Astrocyte (in vitro differentiated cells and primary cell): ENCODE results near the gene CADM4. TPM values are rescaled to one million over a fixed set of nuclear protein-coding genes. Genes with fewer than 3 reads are reported as not detected.

ENCODE experiments used
- DNase-seq: peaks from one replicate; pipeline ENCODE4 v3.0.0-alpha.2; 2010; ENCODE audit warnings: low read depth
- FAIRE-seq: peaks from 2 replicates; lab custom pipeline; 2011; peaks lifted over from hg19 to GRCh38; lab: Jason Lieb, UNC
- H2AFZ ChIP-seq: 2 replicates; pipeline ENCODE4 v1.6.0; 2012; ENCODE audit warnings: low read depth, low read length, inconsistent platforms
- H3K27ac ChIP-seq: 2 replicates; pipeline ENCODE4 v1.5.1; 2011; ENCODE audit warnings: low read depth, low read length, inconsistent platforms
- H3K27me3 ChIP-seq: 2 replicates; pipeline ENCODE4 v1.6.0; 2011; ENCODE audit warnings: low read length, inconsistent platforms; ENCODE audit not compliant: insufficient read depth
- H3K36me3 ChIP-seq: 2 replicates; pipeline ENCODE4 v1.5.1; 2011; ENCODE audit warnings: low read length, inconsistent platforms; ENCODE audit not compliant: insufficient read depth
- H3K4me1 ChIP-seq: 2 replicates; pipeline ENCODE4 v1.5.1; 2011; ENCODE audit warnings: low read length, inconsistent platforms; ENCODE audit not compliant: insufficient read depth
- H3K4me2 ChIP-seq: 2 replicates; pipeline ENCODE4 v1.6.0; 2012; ENCODE audit warnings: low read length, inconsistent platforms
- H3K4me3 ChIP-seq: 2 replicates; pipeline ENCODE4 v1.5.1; 2011; ENCODE audit warnings: low read depth, mild to moderate bottlenecking, low read length, inconsistent platforms; ENCODE audit not compliant: insufficient read depth
- H3K79me2 ChIP-seq: 2 replicates; pipeline ENCODE4 v1.6.0; 2012; ENCODE audit warnings: mild to moderate bottlenecking, low read length, inconsistent platforms; ENCODE audit not compliant: insufficient read depth
- H3K9ac ChIP-seq: 2 replicates; pipeline ENCODE4 v1.6.0; 2012; ENCODE audit warnings: mild to moderate bottlenecking, low read length, inconsistent platforms
- H3K9me3 ChIP-seq: 2 replicates; pipeline ENCODE4 v1.5.1; 2012; ENCODE audit warnings: low read depth, mild to moderate bottlenecking, low read length, inconsistent platforms; ENCODE audit not compliant: insufficient read depth
- H4K20me1 ChIP-seq: 2 replicates; pipeline ENCODE4 v1.6.0; 2012; ENCODE audit warnings: low read length, inconsistent platforms; ENCODE audit not compliant: insufficient read depth
- H3K27ac Mint-ChIP-seq: one replicate; pipeline ENCODE4 v1.8.0; 2021; ENCODE audit warnings: mild to moderate bottlenecking, mixed read lengths; ENCODE audit not compliant: unreplicated experiment
- H3K27me3 Mint-ChIP-seq: one replicate; pipeline ENCODE4 v1.8.0; 2021; ENCODE audit warnings: low read depth, mixed read lengths; ENCODE audit not compliant: unreplicated experiment
- H3K36me3 Mint-ChIP-seq: one replicate; pipeline ENCODE4 v1.8.0; 2021; ENCODE audit warnings: low read depth, mixed read lengths; ENCODE audit not compliant: unreplicated experiment
- H3K4me1 Mint-ChIP-seq: one replicate; pipeline ENCODE4 v1.8.0; 2021; ENCODE audit warnings: low read depth, mixed read lengths; ENCODE audit not compliant: unreplicated experiment
- H3K4me3 Mint-ChIP-seq: one replicate; pipeline ENCODE4 v1.8.0; 2021; ENCODE audit warnings: mild to moderate bottlenecking, moderate library complexity, mixed read lengths; ENCODE audit not compliant: unreplicated experiment
- H3K9me3 Mint-ChIP-seq: one replicate; pipeline ENCODE4 v1.8.0; 2021; ENCODE audit warnings: mild to moderate bottlenecking, mixed read lengths; ENCODE audit not compliant: unreplicated experiment
- CTCF ChIP-seq: IDR thresholded peaks from 2 replicates; pipeline ENCODE4 v1.5.1; 2011; ENCODE audit warnings: low read depth, mild to moderate bottlenecking, inconsistent platforms, low read length, moderate library complexity; ENCODE audit not compliant: insufficient read depth
- EZH2 ChIP-seq: IDR thresholded peaks from 2 replicates; pipeline ENCODE4 v1.6.1; 2012; ENCODE audit warnings: mild to moderate bottlenecking, low read length, inconsistent platforms; ENCODE audit not compliant: insufficient read depth
- total RNA-seq: library from RNA; stranded (reverse); gene quantifications from 2 replicates; pipeline ENCODE4 v1.2.1, GENCODE V29; 2021

Gene CADM4
- total RNA-seq, 1 donor from 2014 or later, result 52.1 TPM

DNA sequence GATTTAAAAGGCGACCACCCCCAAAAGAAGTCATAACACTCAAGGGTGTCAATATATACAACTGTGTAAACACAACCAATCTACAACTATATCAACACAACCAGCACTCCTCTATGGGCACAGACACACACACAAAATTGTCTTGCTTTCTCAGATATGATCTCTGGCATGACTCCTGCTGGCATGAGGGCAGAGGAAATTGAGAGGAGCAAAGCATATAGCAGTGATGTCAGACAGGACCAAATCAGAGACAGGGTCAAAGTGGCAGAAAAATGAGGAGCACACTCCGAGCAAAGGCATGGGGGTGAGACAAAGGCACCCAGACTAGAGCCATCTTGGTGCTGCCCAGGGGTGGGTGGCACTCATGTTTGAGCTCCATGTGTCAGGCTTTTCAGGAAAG is 53.3 kb downstream of the CADM4 start:
- no peaks in the 10 kb centered on the region for H3K9me3 Mint-ChIP-seq
- FAIRE-seq, result no peak
- no peak overlapping the region for H3K4me3 Mint-ChIP-seq

GRCh38 chr19:43584484-43584883 is 55.2 kb downstream of the CADM4 start:
- no peak for FAIRE-seq
- Histone ChIP-seq H4K20me1 (peaks cover 22% of the 10 kb centered on the region), H3K36me3 (peaks cover 11% of the 10 kb centered on the region), H3K9me3 (no peaks in the 10 kb centered on the region), H3K27ac (no peak overlapping the region), H3K4me3 (no peak overlapping the region), H3K27me3 (no peaks in the 10 kb centered on the region), H2AFZ (no peak overlapping the region), H3K9ac (no peak overlapping the region), H3K4me2 (no peak overlapping the region), H3K4me1 (peaks cover 4% of the 10 kb centered on the region), H3K79me2 (peaks cover 11% of the 10 kb centered on the region)
- H3K27me3 Mint-ChIP-seq, result peaks cover 5% of the 10 kb centered on the region
- no peaks in the 10 kb centered on the region for H3K9me3 Mint-ChIP-seq
- H3K4me1 Mint-ChIP-seq, result peaks cover 2% of the 10 kb centered on the region
- no peak overlapping the region for H3K4me3 Mint-ChIP-seq
- no peak for DNase-seq
- no peak overlapping the region for H3K27ac Mint-ChIP-seq
- H3K36me3 Mint-ChIP-seq, result peaks cover 11% of the 10 kb centered on the region
- TF ChIP-seq CTCF, result no peak
- no peak for TF ChIP-seq EZH2

More for the DNA sequence above, 53.3 kb downstream of the CADM4 start:
- no peaks in the 10 kb centered on the region for H3K27me3 ChIP-seq
- no peak for DNase-seq
- Mint-ChIP-seq H3K36me3 (peaks cover 14% of the 10 kb centered on the region), H3K27me3 (no peaks in the 10 kb centered on the region), H3K27ac (no peak overlapping the region), H3K4me1 (peaks cover 2% of the 10 kb centered on the region)
- no peak for TF ChIP-seq EZH2
- no peak for TF ChIP-seq CTCF
- no peak overlapping the region for H3K9ac ChIP-seq
- no peaks in the 10 kb centered on the region for H3K9me3 ChIP-seq
- H3K36me3 ChIP-seq, result peaks cover 15% of the 10 kb centered on the region
- no peak overlapping the region for H3K4me3 ChIP-seq
- peaks cover 41% of the 10 kb centered on the region for H4K20me1 ChIP-seq
- no peak overlapping the region for H3K27ac ChIP-seq
- no peak overlapping the region for H2AFZ ChIP-seq
- peaks cover 17% of the 10 kb centered on the region for H3K79me2 ChIP-seq
- no peaks in the 10 kb centered on the region for H3K4me1 ChIP-seq
- H3K4me2 ChIP-seq, result no peak overlapping the region

DNA sequence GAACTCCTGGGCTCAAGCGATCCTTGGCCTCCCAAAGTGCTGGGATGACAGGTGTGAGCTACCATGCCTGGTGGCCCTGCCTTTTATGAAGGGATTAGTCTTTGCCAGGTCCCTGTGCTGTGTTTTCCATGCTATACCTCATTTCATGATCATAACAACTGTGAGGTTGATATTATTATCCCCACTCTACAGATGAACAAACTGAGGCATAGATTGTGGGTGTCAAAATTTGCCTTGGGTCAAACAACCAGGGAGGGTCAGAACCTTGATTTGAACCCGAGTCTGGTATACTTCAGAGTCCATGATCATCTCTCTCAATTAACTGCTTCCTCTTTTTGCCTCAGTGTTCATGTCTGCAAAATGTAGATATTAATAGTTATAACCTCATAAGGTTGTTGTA is 57.2 kb downstream of the CADM4 start:
- TF ChIP-seq CTCF (no peak), EZH2 (no peak)
- Mint-ChIP-seq H3K4me1 (peaks cover 2% of the 10 kb centered on the region), H3K27ac (no peak overlapping the region), H3K4me3 (no peak overlapping the region), H3K9me3 (no peaks in the 10 kb centered on the region), H3K36me3 (peaks cover 13% of the 10 kb centered on the region), H3K27me3 (peaks cover 13% of the 10 kb centered on the region)
- Histone ChIP-seq H3K36me3 (peaks cover 8% of the 10 kb centered on the region), H3K4me2 (no peak overlapping the region), H2AFZ (no peak overlapping the region), H3K4me1 (peaks cover 4% of the 10 kb centered on the region), H3K27me3 (no peaks in the 10 kb centered on the region), H3K79me2 (peaks cover 6% of the 10 kb centered on the region), H3K27ac (no peak overlapping the region), H3K9me3 (no peaks in the 10 kb centered on the region), H3K9ac (no peak overlapping the region), H3K4me3 (no peak overlapping the region), H4K20me1 (peaks cover 15% of the 10 kb centered on the region)
- no peak for FAIRE-seq
- DNase-seq, result no peak
